Ishikawa (cell line): Measurements from ENCODE around the gene TSPAN9.

Source experiments
- CEBPB ChIP-seq: IDR thresholded peaks from 2 replicates; pipeline ENCODE4 v1.6.1; 2012
- CREB1 ChIP-seq: IDR thresholded peaks from 2 replicates; pipeline ENCODE4 v1.6.1; 2012; ENCODE audit warnings: low read depth
- EP300 ChIP-seq: IDR thresholded peaks from 2 replicates; pipeline ENCODE4 v1.6.1; 2012; ENCODE audit warnings: borderline replicate concordance
- FOXM1 ChIP-seq: IDR thresholded peaks from 2 replicates; pipeline ENCODE4 v1.6.1; 2012; ENCODE audit warnings: low read depth, borderline replicate concordance
- NFIC ChIP-seq: IDR thresholded peaks from 2 replicates; pipeline ENCODE4 v1.6.1; 2012
- RAD21 ChIP-seq: IDR thresholded peaks from 2 replicates; pipeline ENCODE4 v1.6.1; 2012; ENCODE audit warnings: low read depth
- REST ChIP-seq: IDR thresholded peaks from 2 replicates; pipeline ENCODE4 v1.6.1; 2012; ENCODE audit warnings: low read depth, mild to moderate bottlenecking
- TAF1 ChIP-seq: IDR thresholded peaks from 2 replicates; pipeline ENCODE4 v1.6.1; 2012; ENCODE audit warnings: low read depth, mild to moderate bottlenecking
- TCF12 ChIP-seq: IDR thresholded peaks from 2 replicates; pipeline ENCODE4 v1.6.1; 2012; ENCODE audit warnings: low read depth
- TEAD4 ChIP-seq: IDR thresholded peaks from 2 replicates; pipeline ENCODE4 v1.6.1; 2012
- USF1 ChIP-seq: IDR thresholded peaks from 2 replicates; pipeline ENCODE4 v1.6.1; 2012
- YY1 ChIP-seq: IDR thresholded peaks from 2 replicates; pipeline ENCODE4 v1.6.1; 2012; ENCODE audit warnings: low read depth
- ZBTB7A ChIP-seq: IDR thresholded peaks from 2 replicates; pipeline ENCODE4 v1.6.1; 2012; ENCODE audit warnings: low read depth
- TF ChIP-seq, protein P1 (sequence below): IDR thresholded peaks from 2 replicates; pipeline ENCODE4 v1.6.1; 2012

DNA sequence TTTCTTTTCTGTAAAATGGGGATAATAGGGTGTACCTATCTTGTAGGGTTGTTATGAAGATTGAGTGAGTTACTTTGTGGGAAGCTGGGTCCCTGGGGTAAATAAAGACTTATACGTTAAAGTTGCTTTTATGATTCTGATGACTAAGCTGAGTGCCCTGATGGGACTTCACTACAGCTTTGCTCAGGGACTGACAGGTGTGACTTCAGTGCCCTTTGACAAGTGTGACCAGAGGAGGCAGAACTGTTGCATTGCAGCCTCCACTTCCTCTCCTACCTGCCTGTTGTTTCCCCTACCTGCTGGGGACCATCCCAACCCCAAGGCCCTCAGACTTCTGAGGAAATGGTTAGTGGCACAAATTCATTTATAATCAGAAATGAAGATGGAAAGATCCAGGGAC lies 119.3 kb downstream of the TSPAN9 start:
- TF ChIP-seq, protein P1, sequence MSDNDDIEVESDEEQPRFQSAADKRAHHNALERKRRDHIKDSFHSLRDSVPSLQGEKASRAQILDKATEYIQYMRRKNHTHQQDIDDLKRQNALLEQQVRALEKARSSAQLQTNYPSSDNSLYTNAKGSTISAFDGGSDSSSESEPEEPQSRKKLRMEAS: no peak
- TF ChIP-seq YY1 (no peak), CEBPB (no peak), REST (no peak), CREB1 (no peak), TAF1 (no peak), NFIC (no peak), RAD21 (no peak), TCF12 (no peak), FOXM1 (no peak), EP300 (no peak), ZBTB7A (no peak), TEAD4 (no peak), USF1 (no peak)
